GM12878 (cell line): ENCODE results near the gene ADCY6.

Experiments used
- ATF3 ChIP-seq: IDR thresholded peaks from 2 replicates; pipeline ENCODE4 v1.6.1; 2011; ENCODE audit warnings: low read depth, mild to moderate bottlenecking, low read length, moderate library complexity, borderline replicate concordance; ENCODE audit errors: extremely low read depth
- CBX5 ChIP-seq: sonication (generic); IDR thresholded peaks from 2 replicates; pipeline ENCODE4 v1.6.1; 2016; ENCODE audit warnings: low read depth, moderate library complexity, mild to moderate bottlenecking, inconsistent platforms
- CTCF ChIP-seq, 3 experiments: IDR thresholded peaks in 2 of 3; conservative IDR thresholded peaks in 1 of 3; 2 replicates each; pipeline ENCODE4 v1.5.1; 2011; ENCODE audit warnings: low read depth in 3 of 3, low read length in 3 of 3, mild to moderate bottlenecking in 3 of 3, control low read depth in 2 of 3, moderate library complexity in 2 of 3, inconsistent platforms in 1 of 3, mixed read lengths in 1 of 3; ENCODE audit not compliant: control insufficient read depth in 2 of 3, insufficient read depth in 1 of 3; ENCODE audit errors: extremely low read depth in 1 of 3
- E2F4 ChIP-seq: IDR thresholded peaks from 2 replicates; pipeline ENCODE4 v1.6.1; 2012; ENCODE audit warnings: low read depth, low read length, improper control_type of control experiment
- HCFC1 ChIP-seq: fragments of 150-350 bp; IDR thresholded peaks from 2 replicates; pipeline ENCODE4 v1.6.1; 2014; ENCODE audit warnings: low read length
- NR2F1 ChIP-seq: fragments of 450-650 bp; conservative IDR thresholded peaks from 2 replicates; pipeline ENCODE4 v1.6.1; 2017; ENCODE audit warnings: mild to moderate bottlenecking
- POLR2A ChIP-seq: IDR thresholded peaks from 2 replicates; pipeline ENCODE4 v1.6.1; 2011; ENCODE audit warnings: low read depth, mild to moderate bottlenecking, low read length
- POLR2AphosphoS5 ChIP-seq: IDR thresholded peaks from 2 replicates; pipeline ENCODE4 v1.6.1; 2011; ENCODE audit warnings: mild to moderate bottlenecking, low read length, inconsistent platforms
- RCOR1 ChIP-seq: conservative IDR thresholded peaks from 2 replicates; pipeline ENCODE4 v1.6.1; 2012; ENCODE audit warnings: low read depth, low read length, improper control_type of control experiment
- SRF ChIP-seq, 2 experiments: IDR thresholded peaks; 2 replicates each; pipeline ENCODE4 v1.6.1; 2011; ENCODE audit warnings: low read depth in 2 of 2, low read length in 2 of 2, mild to moderate bottlenecking in 1 of 2, moderate library complexity in 1 of 2
- TAF1 ChIP-seq: IDR thresholded peaks from 2 replicates; pipeline ENCODE4 v1.6.1; 2011; ENCODE audit warnings: mild to moderate bottlenecking, low read depth, low read length, borderline replicate concordance
- ZZZ3 ChIP-seq: IDR thresholded peaks from 2 replicates; pipeline ENCODE4 v1.6.1; 2011; ENCODE audit warnings: low read depth; ENCODE audit not compliant: control insufficient read depth, insufficient read length

GRCh38 chr12:48750769-48751356 is 38.0 kb downstream of the ADCY6 start:
- TF ChIP-seq TAF1 (no peak), CTCF (IDR thresholded peaks at IDR 0.05 in 2 of 3, conservative IDR thresholded peaks at IDR 0.05 in 1 of 3; ENCODE audit: control insufficient read depth in 2 of 3, extremely low read depth in 1 of 3, insufficient read depth in 1 of 3, low read depth in 3 of 3, low read length in 3 of 3) (no peak), RCOR1 (no peak), POLR2A (no peak), E2F4 (no peak), SRF (IDR thresholded peaks at IDR 0.05; ENCODE audit: low read depth in 2 of 2, low read length in 2 of 2) (no peak), CBX5 (no peak), HCFC1 (no peak), ZZZ3 (no peak), POLR2AphosphoS5 (no peak), NR2F1 (no peak), ATF3 (no peak)
